Stomach (tissue), 9 donors: Measurements from ENCODE around the gene IL2RA. TPM values are rescaled to one million over a fixed set of nuclear protein-coding genes. Genes with fewer than 3 reads are reported as not detected.

ENCODE experiments used
- DNase-seq, 2 donors: peaks; one replicate each; pipeline versions ENCODE4 v3.0.0 to v3.0.0-alpha.2; 2013 to 2019
- H3K27ac ChIP-seq, 5 donors: fragments of 200-600 bp in 4 of 5; sonication (generic) in 4 of 5; one replicate each; pipeline ENCODE4 v1.5.1; 2013 to 2019; ENCODE audit warnings: mild to moderate bottlenecking in 1 of 5, moderate library complexity in 1 of 5
- H3K27me3 ChIP-seq, 3 donors: fragments of 200-600 bp; sonication (generic); one replicate each; pipeline ENCODE4 v1.5.1; 2017 to 2019; ENCODE audit warnings: mixed run types in 1 of 3
- H3K36me3 ChIP-seq, 4 donors: fragments of 200-600 bp; sonication (generic); 1 replicate in 3 of 4; 2 replicates in 1 of 4; pipeline ENCODE4 v1.5.1; 2016 to 2019
- H3K4me1 ChIP-seq, 4 donors: fragments of 200-600 bp; sonication (generic); one replicate each; pipeline ENCODE4 v1.5.1; 2016 to 2019
- H3K4me3 ChIP-seq, 4 donors: fragments of 200-600 bp; sonication (generic) in 3 of 4; one replicate each; pipeline ENCODE4 v1.5.1; 2016 to 2019; ENCODE audit warnings: mild to moderate bottlenecking in 1 of 4
- H3K9me3 ChIP-seq, 4 donors: fragments of 200-600 bp; sonication (generic); one replicate each; pipeline ENCODE4 v1.5.1; 2016 to 2019
- CTCF ChIP-seq, 7 experiments: fragments of 450-650 bp in 4 of 7; fragments of 200-600 bp in 3 of 7; sonication (generic) in 3 of 7; IDR thresholded peaks; one replicate each; pipeline ENCODE4 v1.5.1; 2016 to 2019; ENCODE audit warnings: antibody characterized with exemption in 7 of 7, control low read depth in 2 of 7, mild to moderate bottlenecking in 1 of 7
- EP300 ChIP-seq: sonication (generic); formaldehyde crosslinking; IDR thresholded peaks from one replicate; pipeline ENCODE4 v1.6.1; 2017; ENCODE audit warnings: antibody characterized with exemption
- POLR2A ChIP-seq, 4 donors: fragments of 450-650 bp; IDR thresholded peaks; one replicate each; pipeline ENCODE4 v1.6.1; 2016; ENCODE audit warnings: antibody characterized with exemption in 4 of 4, control low read depth in 2 of 4, mild to moderate bottlenecking in 1 of 4, moderate library complexity in 1 of 4
- POLR2AphosphoS5 ChIP-seq, 3 donors: sonication (generic); formaldehyde crosslinking; IDR thresholded peaks; one replicate each; pipeline ENCODE4 v1.6.1; 2016; ENCODE audit warnings: antibody characterized with exemption in 3 of 3
- WGBS, 5 donors: extraction: QIAGEN DNeasy Blood & Tissue Kit in 3 of 5; methylation state at CpG; one replicate each; pipeline versions ENCODE4 v1.1.5 to v1.1.7; 2013 to 2018; 5-methylcytosine and 5-hydroxymethylcytosine counted together
- intact Hi-C: fragments of 100-400 bp; cut with DNase I; formaldehyde crosslinking; loops from one replicate; pipeline ENCODE4 v1.15.1; 2023; ENCODE audit warnings: low total_unique reads
- polyA plus RNA-seq, 3 donors: library from polyadenylated mRNA; stranded (reverse); fragments of 200-250 nt; gene quantifications; one replicate each; pipeline ENCODE4 v1.2.3, GENCODE V29; 2013
- total RNA-seq, 5 donors: library from RNA; depleted of rRNA; stranded (reverse); fragments of >200 nt; gene quantifications; one replicate each; pipeline versions ENCODE4 v1.1.0 to v1.2.3, GENCODE V29; 2014 to 2016
- donor health status: healthy with polysubstance abuse.
- donor health status: Bipolar disorder and iron deficiency.
- donor health status: healthy.

IL2RA gene
- total and polyA plus RNA-seq, 8 donors = 0.45 to 2.3 (median 0.95) TPM; not detected in 2

GRCh38 chr10:6100370-6100769 is 38.2 kb upstream of the IL2RA start:
- intact Hi-C loops = loop anchor here (10.0 kb wide), 1 partner anchor 114 kb away; no protein-coding TSS in a partner anchor

GRCh38 chr10:6098156-6098555 is 36.0 kb upstream of the IL2RA start:
- intact Hi-C loops = no loop called here
- H3K9me3 ChIP-seq = no peaks in the 10 kb centered on the region
- 83 to 92% (median 90%) methylated on average over 7 of the region's 7 CpGs for WGBS, 5 donors
- H3K27ac ChIP-seq = no peak overlapping the region
- TF ChIP-seq CTCF (IDR thresholded peaks at IDR 0.05) = no peak
- TF ChIP-seq POLR2AphosphoS5 (IDR thresholded peaks at IDR 0.05) = no peak
- TF ChIP-seq POLR2A (IDR thresholded peaks at IDR 0.05) = no peak
- no peak for TF ChIP-seq EP300
- H3K4me1 ChIP-seq = peaks cover 0 to 36% (median 14%) of the 10 kb centered on the region in 4 donors
- no peaks in the 10 kb centered on the region for H3K27me3 ChIP-seq
- H3K36me3 ChIP-seq = peaks cover 32 to 62% (median 58%) of the 10 kb centered on the region in 4 donors
- no peak for DNase-seq
- H3K4me3 ChIP-seq = no peak overlapping the region

More at GRCh38 chr10:6100370-6100769, 38.2 kb upstream of the IL2RA start:
- DNase-seq = no peak
- no peaks in the 10 kb centered on the region for H3K9me3 ChIP-seq
- peaks cover 36 to 82% (median 72%) of the 10 kb centered on the region in 4 donors for H3K36me3 ChIP-seq
- no peaks in the 10 kb centered on the region for H3K27me3 ChIP-seq
- H3K4me1 ChIP-seq = peaks cover 0 to 14% (median 5%) of the 10 kb centered on the region in 4 donors
- WGBS, 5 donors = 63 to 84% (median 79%) methylated on average over 1 of the region's 1 CpG
- no peak overlapping the region for H3K27ac ChIP-seq
- TF ChIP-seq EP300 = no peak
- no peak for TF ChIP-seq POLR2AphosphoS5 (IDR thresholded peaks at IDR 0.05)
- TF ChIP-seq CTCF (IDR thresholded peaks at IDR 0.05) = no peak
- no peak for TF ChIP-seq POLR2A (IDR thresholded peaks at IDR 0.05)
- no peak overlapping the region for H3K4me3 ChIP-seq

- intact Hi-C loops = no loop called here
- H3K36me3 ChIP-seq = peaks cover 22 to 51% (median 47%) of the 10 kb centered on the region in 4 donors
These were observed 34.9 kb upstream of the IL2RA start for GRCh38 chr10:6097063-6097462.

GRCh38 chr10:6095810-6096570 is 33.8 kb upstream of the IL2RA start:
- no peak overlapping the region for H3K4me3 ChIP-seq
- no peak for DNase-seq
- TF ChIP-seq POLR2AphosphoS5 (IDR thresholded peaks at IDR 0.05) (no peak), EP300 (no peak), POLR2A (IDR thresholded peaks at IDR 0.05) (no peak), CTCF (IDR thresholded peaks at IDR 0.05) (no peak)
- no peaks in the 10 kb centered on the region for H3K27me3 ChIP-seq
- no peaks in the 10 kb centered on the region for H3K9me3 ChIP-seq
- H3K36me3 ChIP-seq = peaks cover 14 to 41% (median 36%) of the 10 kb centered on the region in 4 donors
- H3K27ac ChIP-seq = no peak overlapping the region
- 78 to 86% (median 84%) methylated on average over 12 of the region's 12 CpGs for WGBS, 5 donors
- intact Hi-C loops = no loop called here
- H3K4me1 ChIP-seq = peaks cover 14 to 57% (median 32%) of the 10 kb centered on the region in 4 donors

More at GRCh38 chr10:6097063-6097462, 34.9 kb upstream of the IL2RA start:
- TF ChIP-seq POLR2AphosphoS5 (IDR thresholded peaks at IDR 0.05) (no peak), POLR2A (IDR thresholded peaks at IDR 0.05) (no peak), EP300 (no peak), CTCF (IDR thresholded peaks at IDR 0.05) (no peak)
- Histone ChIP-seq H3K4me1 (peaks cover 3 to 47% (median 21%) of the 10 kb centered on the region in 4 donors), H3K27me3 (no peaks in the 10 kb centered on the region), H3K9me3 (no peaks in the 10 kb centered on the region), H3K4me3 (no peak overlapping the region), H3K27ac (no peak overlapping the region)
- 86 to 96% (median 95%) methylated on average over 5 of the region's 5 CpGs for WGBS, 5 donors
- no peak for DNase-seq
